ENCODE measurements around the gene RALGDS.

DNA sequence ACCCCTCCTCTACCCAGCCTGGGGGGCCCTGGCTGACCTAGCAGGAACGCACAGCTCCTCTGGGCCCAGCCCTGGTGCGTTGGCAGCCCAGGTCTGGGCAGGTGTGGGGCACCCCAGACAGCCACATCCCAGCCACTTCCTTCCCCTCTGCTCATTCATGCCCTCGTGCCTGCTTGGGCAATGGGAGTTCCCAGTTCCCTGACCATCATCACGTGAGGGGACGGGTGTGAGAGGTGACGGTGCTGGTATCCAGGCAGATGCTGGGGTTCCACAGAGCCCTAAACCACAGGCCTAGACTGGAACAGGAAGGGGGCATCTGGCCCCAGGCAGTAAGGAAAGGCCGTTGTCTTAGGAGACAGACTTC is 8.4 kb downstream of the RALGDS start:
- TF ChIP-seq, protein P1, sequence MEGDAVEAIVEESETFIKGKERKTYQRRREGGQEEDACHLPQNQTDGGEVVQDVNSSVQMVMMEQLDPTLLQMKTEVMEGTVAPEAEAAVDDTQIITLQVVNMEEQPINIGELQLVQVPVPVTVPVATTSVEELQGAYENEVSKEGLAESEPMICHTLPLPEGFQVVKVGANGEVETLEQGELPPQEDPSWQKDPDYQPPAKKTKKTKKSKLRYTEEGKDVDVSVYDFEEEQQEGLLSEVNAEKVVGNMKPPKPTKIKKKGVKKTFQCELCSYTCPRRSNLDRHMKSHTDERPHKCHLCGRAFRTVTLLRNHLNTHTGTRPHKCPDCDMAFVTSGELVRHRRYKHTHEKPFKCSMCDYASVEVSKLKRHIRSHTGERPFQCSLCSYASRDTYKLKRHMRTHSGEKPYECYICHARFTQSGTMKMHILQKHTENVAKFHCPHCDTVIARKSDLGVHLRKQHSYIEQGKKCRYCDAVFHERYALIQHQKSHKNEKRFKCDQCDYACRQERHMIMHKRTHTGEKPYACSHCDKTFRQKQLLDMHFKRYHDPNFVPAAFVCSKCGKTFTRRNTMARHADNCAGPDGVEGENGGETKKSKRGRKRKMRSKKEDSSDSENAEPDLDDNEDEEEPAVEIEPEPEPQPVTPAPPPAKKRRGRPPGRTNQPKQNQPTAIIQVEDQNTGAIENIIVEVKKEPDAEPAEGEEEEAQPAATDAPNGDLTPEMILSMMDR (IDR thresholded peaks at IDR 0.05; ENCODE audit: extremely low read depth in 1 of 2, insufficient read depth in 1 of 2, low read depth in 1 of 2, low read length in 2 of 2), result no peak
- no peak for TF ChIP-seq EZH2 (IDR thresholded peaks at IDR 0.05; ENCODE audit: borderline replicate concordance, low read depth, low read length, severe bottlenecking)
- no peak for TF ChIP-seq POLR2A (IDR thresholded peaks at IDR 0.05; ENCODE audit: low read depth, low read length)
- no peak for TF ChIP-seq GATA2 (IDR thresholded peaks at IDR 0.05; ENCODE audit: insufficient read depth, insufficient read length, low read depth, low read length)
- no peak for TF ChIP-seq JUN (IDR thresholded peaks at IDR 0.05; ENCODE audit: borderline replicate concordance, insufficient read depth, insufficient read length, low read depth)

Data from endothelial cell of umbilical vein (primary cell).